ENCODE results near the gene METTL9.

- TF ChIP-seq CTCF (IDR thresholded peaks at IDR 0.05; ENCODE audit: low read depth, low read length) (no peak), EZH2phosphoT487 (IDR thresholded peaks at IDR 0.05; ENCODE audit: low read depth) (no peak)
Measured at GRCh38 chr16:21642861-21643260, 43.5 kb downstream of the METTL9 start.
